ENCODE results near the gene FAU. TPM values are rescaled to one million over a fixed set of nuclear protein-coding genes. Genes with fewer than 3 reads are reported as not detected.

The FAU gene
- total and polyA plus RNA-seq, 2 of the 13 experiments (the other 11 are each of a cell fraction or from before 2014, with no cell fraction given): 374 to 869 TPM

- no peak overlapping the region for H3K4me2 ChIP-seq (ENCODE audit: low read depth, low read length)
- ATAC-seq (no peak), FAIRE-seq (no peak), DNase-seq (ENCODE audit: low spot score) (no peak)
- TF ChIP-seq ZNF501 (CRISPR knock-in tag; IDR thresholded peaks at IDR 0.05) (no peak), HMGA1 (CRISPR knock-in tag; conservative IDR thresholded peaks at IDR 0.05) (no peak), PHF8 (CRISPR knock-in tag; IDR thresholded peaks at IDR 0.05) (no peak), NFAT5 (CRISPR knock-in tag; IDR thresholded peaks at IDR 0.05) (no peak), ZNF20 (CRISPR knock-in tag; IDR thresholded peaks at IDR 0.05) (no peak), DNMT3B (CRISPR knock-in tag; conservative IDR thresholded peaks at IDR 0.05) (no peak), ZBTB7B (CRISPR knock-in tag; IDR thresholded peaks at IDR 0.05) (no peak), KDM4B (CRISPR knock-in tag; IDR thresholded peaks at IDR 0.05) (no peak), SMAD3 (CRISPR knock-in tag; IDR thresholded peaks at IDR 0.05) (no peak), TOPORS (CRISPR knock-in tag; IDR thresholded peaks at IDR 0.05) (no peak), ARNTL (CRISPR knock-in tag; IDR thresholded peaks at IDR 0.05) (no peak), TCF12 (IDR thresholded peaks at IDR 0.05) (no peak), TCF12 (CRISPR knock-in tag; IDR thresholded peaks at IDR 0.05) (no peak), ZKSCAN1 (IDR thresholded peaks at IDR 0.05; ENCODE audit: low read length) (no peak), DRAP1 (CRISPR knock-in tag; IDR thresholded peaks at IDR 0.05) (no peak), SRSF4 (IDR thresholded peaks at IDR 0.05; ENCODE audit: low read depth, low read length, poor library complexity, severe bottlenecking) (no peak), IKZF1 (IDR thresholded peaks at IDR 0.05) (no peak)
- TF ChIP-seq, protein P1, sequence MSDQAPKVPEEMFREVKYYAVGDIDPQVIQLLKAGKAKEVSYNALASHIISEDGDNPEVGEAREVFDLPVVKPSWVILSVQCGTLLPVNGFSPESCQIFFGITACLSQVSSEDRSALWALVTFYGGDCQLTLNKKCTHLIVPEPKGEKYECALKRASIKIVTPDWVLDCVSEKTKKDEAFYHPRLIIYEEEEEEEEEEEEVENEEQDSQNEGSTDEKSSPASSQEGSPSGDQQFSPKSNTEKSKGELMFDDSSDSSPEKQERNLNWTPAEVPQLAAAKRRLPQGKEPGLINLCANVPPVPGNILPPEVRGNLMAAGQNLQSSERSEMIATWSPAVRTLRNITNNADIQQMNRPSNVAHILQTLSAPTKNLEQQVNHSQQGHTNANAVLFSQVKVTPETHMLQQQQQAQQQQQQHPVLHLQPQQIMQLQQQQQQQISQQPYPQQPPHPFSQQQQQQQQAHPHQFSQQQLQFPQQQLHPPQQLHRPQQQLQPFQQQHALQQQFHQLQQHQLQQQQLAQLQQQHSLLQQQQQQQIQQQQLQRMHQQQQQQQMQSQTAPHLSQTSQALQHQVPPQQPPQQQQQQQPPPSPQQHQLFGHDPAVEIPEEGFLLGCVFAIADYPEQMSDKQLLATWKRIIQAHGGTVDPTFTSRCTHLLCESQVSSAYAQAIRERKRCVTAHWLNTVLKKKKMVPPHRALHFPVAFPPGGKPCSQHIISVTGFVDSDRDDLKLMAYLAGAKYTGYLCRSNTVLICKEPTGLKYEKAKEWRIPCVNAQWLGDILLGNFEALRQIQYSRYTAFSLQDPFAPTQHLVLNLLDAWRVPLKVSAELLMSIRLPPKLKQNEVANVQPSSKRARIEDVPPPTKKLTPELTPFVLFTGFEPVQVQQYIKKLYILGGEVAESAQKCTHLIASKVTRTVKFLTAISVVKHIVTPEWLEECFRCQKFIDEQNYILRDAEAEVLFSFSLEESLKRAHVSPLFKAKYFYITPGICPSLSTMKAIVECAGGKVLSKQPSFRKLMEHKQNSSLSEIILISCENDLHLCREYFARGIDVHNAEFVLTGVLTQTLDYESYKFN (CRISPR knock-in tag; conservative IDR thresholded peaks at IDR 0.05): no peak
- TF ChIP-seq, protein P2, sequence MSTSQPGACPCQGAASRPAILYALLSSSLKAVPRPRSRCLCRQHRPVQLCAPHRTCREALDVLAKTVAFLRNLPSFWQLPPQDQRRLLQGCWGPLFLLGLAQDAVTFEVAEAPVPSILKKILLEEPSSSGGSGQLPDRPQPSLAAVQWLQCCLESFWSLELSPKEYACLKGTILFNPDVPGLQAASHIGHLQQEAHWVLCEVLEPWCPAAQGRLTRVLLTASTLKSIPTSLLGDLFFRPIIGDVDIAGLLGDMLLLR (CRISPR knock-in tag; IDR thresholded peaks at IDR 0.05): no peak
- H2AFZ ChIP-seq (ENCODE audit: low read length): no peak overlapping the region
- H3K4me3 ChIP-seq (replicated peaks in 1 of 3; ENCODE audit: insufficient read depth in 1 of 3, low read depth in 2 of 3, low read length in 3 of 3): no peak overlapping the region
- H4K20me1 ChIP-seq (ENCODE audit: insufficient read depth, low read length): no peaks in the 10 kb centered on the region
- WGBS (ENCODE audit: low lambda C conversion rate): 100% methylated on average over 6 of the region's 15 CpGs
- peaks cover 12% of the 10 kb centered on the region for H3K4me1 ChIP-seq (ENCODE audit: insufficient read depth, low read length)
- H3K27me3 ChIP-seq (ENCODE audit: control insufficient read depth in 1 of 2, insufficient read depth in 2 of 2, low read length in 2 of 2): no peaks in the 10 kb centered on the region
- BruUV-seq (replicated peaks): no TSS peak
- ChIA-PET CTCF (ENCODE audit: low intra/inter-chr PET ratio, low total read pairs) (no interaction called here), POLR2A (no interaction called here)
- intact Hi-C loops (cut with micrococcal nuclease; ENCODE audit: unreplicated experiment) (no loop called here), in situ Hi-C loops (cut with HindIII; ENCODE audit: extremely low pct_ligation_motif_present, low pct_unique_long_range_greater_than_20kb) (no loop called here)
- H3K9me3 ChIP-seq (ENCODE audit: low read length): no peaks in the 10 kb centered on the region
- no peak overlapping the region for H3K27ac ChIP-seq (ENCODE audit: extremely low read length, insufficient read depth, low read length)
- H3K79me2 ChIP-seq (ENCODE audit: insufficient read depth, low read length): peaks cover 3% of the 10 kb centered on the region
- no peak overlapping the region for H3K9ac ChIP-seq (ENCODE audit: insufficient read depth, low read depth, low read length)
- H3K36me3 ChIP-seq (replicated peaks in 1 of 2; ENCODE audit: control insufficient read depth in 1 of 2, insufficient read depth in 2 of 2, low read length in 2 of 2): peaks cover 9 to 25% of the 10 kb centered on the region in 2 experiments; a peak in 4 of 5 replicates
Observed at GRCh38 chr11:65107078-65107477, 14.9 kb downstream of the FAU start.

All from HepG2 (cell line).